ENCODE measurements around the gene BTBD9. TPM values are rescaled to one million over a fixed set of nuclear protein-coding genes. Genes with fewer than 3 reads are reported as not detected.

Gene BTBD9
- total RNA-seq, 4 donors from 2014 or later = 10.6 to 16.6 (median 15.1) TPM

GRCh38 chr6:38443352-38444144, 196.2 kb downstream of the BTBD9 start:
- no peak overlapping the region for H3K4me3 ChIP-seq (ENCODE audit: low read depth, poor library complexity, severe bottlenecking)
- TF ChIP-seq POLR2A (IDR thresholded peaks at IDR 0.05) = no peak
- TF ChIP-seq CTCF (IDR thresholded peaks at IDR 0.05) = no peak
- DNase-seq (ENCODE audit: low spot score in 2 of 2) = no peak
- WGBS, 2 donors = 45 to 56% methylated on average over 6 of the region's 6 CpGs
- intact Hi-C loops (cut with DNase I; ENCODE audit: low total_unique reads) = no loop called here

DNA sequence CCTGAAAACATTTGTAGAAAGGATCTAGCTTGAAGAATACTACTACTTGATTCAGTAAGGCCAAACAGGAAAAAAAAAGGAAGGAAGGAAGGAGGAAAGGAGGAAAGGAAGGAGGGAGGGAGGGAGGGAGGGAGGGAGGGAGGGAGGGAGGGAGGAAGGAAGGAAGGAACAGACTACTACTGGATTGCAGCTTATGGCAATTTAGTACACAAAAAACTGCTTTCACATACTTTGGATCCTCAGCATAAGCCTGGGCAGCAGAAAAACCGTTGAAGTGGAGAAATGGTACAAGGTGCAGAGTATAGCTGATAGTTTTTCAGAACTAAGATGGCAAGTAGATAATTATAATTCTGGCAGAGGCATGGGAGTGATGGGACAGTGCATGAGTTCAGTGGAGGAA, 201.6 kb downstream of the BTBD9 start:
- no peak for TF ChIP-seq POLR2A (IDR thresholded peaks at IDR 0.05)
- H3K4me3 ChIP-seq (ENCODE audit: low read depth, poor library complexity, severe bottlenecking) = no peak overlapping the region
- DNase-seq (ENCODE audit: low spot score in 2 of 2) = no peak
- 84% methylated on average over 1 of the region's 1 CpG for WGBS, 2 donors
- intact Hi-C loops (cut with DNase I; ENCODE audit: low total_unique reads) = no loop called here

GRCh38 chr6:38436726-38437465, 202.8 kb downstream of the BTBD9 start:
- intact Hi-C loops (cut with DNase I; ENCODE audit: low total_unique reads) = no loop called here
- WGBS, 2 donors = 68 to 69% methylated on average over 10 of the region's 10 CpGs
- no peak overlapping the region for H3K4me3 ChIP-seq (ENCODE audit: low read depth, poor library complexity, severe bottlenecking)
- TF ChIP-seq POLR2A (IDR thresholded peaks at IDR 0.05) (no peak), CTCF (IDR thresholded peaks at IDR 0.05) (no peak)
- DNase-seq (ENCODE audit: low spot score in 2 of 2) = no peak

DNA sequence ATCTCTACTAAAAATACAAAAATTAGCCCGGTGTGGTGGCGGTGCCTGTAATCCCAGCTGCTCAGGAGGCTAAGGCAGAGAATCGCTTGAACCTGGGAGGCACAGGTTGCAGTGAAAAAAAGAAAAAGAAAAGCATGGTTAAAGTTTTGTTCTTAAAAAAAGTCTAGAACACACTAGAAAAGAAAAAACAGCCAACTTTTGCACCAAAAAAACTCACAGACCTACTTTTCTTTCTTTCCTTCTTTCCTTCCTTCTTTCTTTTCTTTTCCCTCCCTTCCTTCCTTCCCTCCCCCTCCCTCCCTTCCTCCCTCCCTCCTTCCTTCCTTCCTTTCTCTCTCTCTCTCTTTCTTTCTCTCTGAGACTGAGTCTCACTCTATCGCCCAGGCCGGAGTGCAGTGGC, 204.4 kb downstream of the BTBD9 start:
- intact Hi-C loops (cut with DNase I; ENCODE audit: low total_unique reads) = no loop called here
- DNase-seq (ENCODE audit: low spot score in 2 of 2) = no peak
- TF ChIP-seq CTCF (IDR thresholded peaks at IDR 0.05) = no peak
- no peak for TF ChIP-seq POLR2A (IDR thresholded peaks at IDR 0.05)
- no peak overlapping the region for H3K4me3 ChIP-seq (ENCODE audit: low read depth, poor library complexity, severe bottlenecking)
- WGBS, 2 donors = 94 to 99% methylated on average over 5 of the region's 5 CpGs

DNA sequence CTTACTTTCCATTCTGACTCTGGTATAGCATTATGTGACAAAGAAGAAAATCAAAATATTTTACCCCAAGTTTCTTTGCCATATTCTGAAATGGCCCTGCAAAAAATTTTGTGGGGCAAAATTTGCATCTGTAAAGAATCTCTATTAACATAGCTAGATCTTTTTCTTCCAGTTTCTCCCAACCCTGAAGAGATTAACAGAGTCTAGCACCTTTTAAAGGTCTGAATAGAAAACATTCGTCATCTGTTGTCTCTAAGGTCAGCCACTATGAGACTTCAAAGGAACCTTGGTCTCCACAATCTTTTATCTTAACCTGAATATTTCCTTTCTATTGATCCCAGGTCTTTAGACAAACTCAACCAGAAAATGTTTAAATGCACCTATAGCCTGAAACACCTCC, 205.7 kb downstream of the BTBD9 start:
- TF ChIP-seq POLR2A (IDR thresholded peaks at IDR 0.05) = no peak
- no peak for TF ChIP-seq CTCF (IDR thresholded peaks at IDR 0.05)
- H3K4me3 ChIP-seq (ENCODE audit: low read depth, poor library complexity, severe bottlenecking) = no peak overlapping the region
- DNase-seq (ENCODE audit: low spot score in 2 of 2) = no peak
- intact Hi-C loops (cut with DNase I; ENCODE audit: low total_unique reads) = no loop called here
- 94 to 100% methylated on average over 1 of the region's 1 CpG for WGBS, 2 donors

DNA sequence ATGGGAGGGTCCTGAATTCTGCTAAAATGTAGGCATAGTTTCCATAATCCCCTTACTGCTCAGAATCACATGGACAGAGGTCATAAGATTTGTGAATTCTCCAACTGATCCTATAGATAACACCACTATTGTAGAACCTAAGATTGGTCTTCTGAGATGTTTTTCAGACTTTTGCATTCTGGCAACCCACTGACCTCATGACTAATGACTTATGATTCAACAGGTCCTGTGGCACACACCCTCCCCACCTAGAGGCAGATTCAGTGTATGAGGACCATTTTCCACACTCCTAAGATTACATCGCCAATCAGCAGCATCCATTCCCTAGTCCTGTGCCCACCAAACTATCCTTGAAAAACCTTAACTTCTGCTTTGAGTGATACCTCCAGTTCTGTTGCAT, 207.2 kb downstream of the BTBD9 start:
- no peak overlapping the region for H3K4me3 ChIP-seq (ENCODE audit: low read depth, poor library complexity, severe bottlenecking)
- intact Hi-C loops (cut with DNase I; ENCODE audit: low total_unique reads) = no loop called here
- 90 to 96% methylated on average over 1 of the region's 1 CpG for WGBS, 2 donors
- DNase-seq (ENCODE audit: low spot score in 2 of 2) = no peak
- TF ChIP-seq CTCF (IDR thresholded peaks at IDR 0.05) = no peak
- no peak for TF ChIP-seq POLR2A (IDR thresholded peaks at IDR 0.05)

Data from lower leg skin (tissue), 4 donors.